Keratinocyte (primary cell): ENCODE measurements around the gene ATP5ME. TPM values are rescaled to one million over a fixed set of nuclear protein-coding genes. Genes with fewer than 3 reads are reported as not detected.

Experiments used
- DNase-seq: peaks from one replicate; pipeline ENCODE4 v3.0.0-alpha.2; 2011; ENCODE audit warnings: low read depth, missing footprints, low spot score
- FAIRE-seq: peaks from 2 replicates; lab custom pipeline; 2011; peaks lifted over from hg19 to GRCh38; lab: Jason Lieb, UNC
- H2AFZ ChIP-seq: 2 replicates; pipeline ENCODE4 v1.6.0; 2012; ENCODE audit warnings: low read length, control low read depth, inconsistent platforms; ENCODE audit not compliant: control insufficient read depth
- H3K27ac ChIP-seq: 2 replicates; pipeline ENCODE4 v1.5.1; 2011; ENCODE audit warnings: low read length; ENCODE audit not compliant: control insufficient read depth, insufficient read depth
- H3K27me3 ChIP-seq: 3 replicates; pipeline ENCODE4 v1.6.0; 2011; ENCODE audit warnings: low read length; ENCODE audit not compliant: control insufficient read depth, insufficient read depth; ENCODE audit errors: extremely low read depth
- H3K36me3 ChIP-seq, 2 experiments: 2 replicates in 1 of 2; 3 replicates in 1 of 2; pipeline ENCODE4 v1.5.1; 2011; ENCODE audit warnings: low read length in 2 of 2, mild to moderate bottlenecking in 1 of 2; ENCODE audit not compliant: control insufficient read depth in 2 of 2, insufficient read depth in 2 of 2; ENCODE audit errors: extremely low read depth in 1 of 2
- H3K4me1 ChIP-seq: 3 replicates; pipeline ENCODE4 v1.5.1; 2011; ENCODE audit warnings: low read length; ENCODE audit not compliant: control insufficient read depth, insufficient read depth; ENCODE audit errors: extremely low read depth
- H3K4me2 ChIP-seq: 3 replicates; pipeline ENCODE4 v1.6.0; 2011; ENCODE audit warnings: low read depth, low read length; ENCODE audit not compliant: control insufficient read depth, insufficient read depth; ENCODE audit errors: extremely low read depth
- H3K4me3 ChIP-seq, 3 experiments: fragments of 200-600 bp in 1 of 3; sonication (generic) in 1 of 3; 2 replicates in 2 of 3; 3 replicates in 1 of 3; pipeline ENCODE4 v1.5.1; 2011 to 2016; ENCODE audit warnings: low read length in 3 of 3, mild to moderate bottlenecking in 3 of 3, control low read depth in 2 of 3, inconsistent platforms in 1 of 3, low read depth in 1 of 3, mixed read lengths in 1 of 3, mixed run types in 1 of 3, moderate library complexity in 1 of 3; ENCODE audit not compliant: control insufficient read depth in 2 of 3, insufficient read depth in 2 of 3; ENCODE audit errors: extremely low read depth in 1 of 3
- H3K79me2 ChIP-seq: 2 replicates; pipeline ENCODE4 v1.6.0; 2012; ENCODE audit warnings: low read length; ENCODE audit not compliant: control insufficient read depth, insufficient read depth
- H3K9ac ChIP-seq: 3 replicates; pipeline ENCODE4 v1.6.0; 2011; ENCODE audit warnings: low read length; ENCODE audit not compliant: control insufficient read depth, insufficient read depth; ENCODE audit errors: extremely low read depth
- H3K9me1 ChIP-seq: 3 replicates; pipeline ENCODE4 v1.6.0; 2011; ENCODE audit warnings: low read length; ENCODE audit not compliant: control insufficient read depth, insufficient read depth; ENCODE audit errors: extremely low read depth
- H3K9me3 ChIP-seq: 2 replicates; pipeline ENCODE4 v1.5.1; 2012; ENCODE audit warnings: low read depth, low read length; ENCODE audit not compliant: control insufficient read depth
- H4K20me1 ChIP-seq: 3 replicates; pipeline ENCODE4 v1.6.0; 2011; ENCODE audit warnings: low read length; ENCODE audit not compliant: control insufficient read depth, insufficient read depth; ENCODE audit errors: extremely low read depth
- CTCF ChIP-seq, 3 experiments: IDR thresholded peaks in 1 of 3; conservative IDR thresholded peaks in 1 of 3; optimal IDR thresholded peaks in 1 of 3; 2 replicates in 2 of 3; 3 replicates in 1 of 3; pipeline versions ENCODE3 to v1.5.1; 2011; ENCODE audit warnings: low read length in 3 of 3, mild to moderate bottlenecking in 3 of 3, moderate library complexity in 2 of 3, control low read depth in 1 of 3, inconsistent platforms in 1 of 3; ENCODE audit not compliant: insufficient read depth in 2 of 3; ENCODE audit errors: extremely low read depth in 1 of 3
- EZH2 ChIP-seq: IDR thresholded peaks from one replicate; pipeline ENCODE4 v1.6.1; 2012; ENCODE audit warnings: inconsistent platforms, mild to moderate bottlenecking, low read length, moderate library complexity
- dilution Hi-C: fragments of 300-500 bp; cut with MboI; formaldehyde crosslinking; loops from one replicate; pipeline ENCODE4 v1.7.0; 2020; ENCODE audit warnings: low sequenced_read_pairs; ENCODE audit not compliant: extremely low pct_ligation_motif_present
- polyA plus RNA-seq, 5 experiments: library from polyadenylated mRNA; depleted of rRNA in 3 of 5; stranded (reverse) in 3 of 5; stranded (forward) in 1 of 5; unstranded in 1 of 5; fragments of >200 nt; gene quantifications; 1 replicate in 1 of 5; 2 replicates in 3 of 5; 3 replicates in 1 of 5; pipeline versions ENCODE4 v1.2.1 to v1.2.3, GENCODE V29; 2011 to 2012; ENCODE audit warnings: missing spikeins in 2 of 5, low read depth in 1 of 5, low replicate concordance in 1 of 5

The ATP5ME gene
- polyA plus RNA-seq, 1 donor (not counting 4 experiments of a cell fraction or from before 2014, with no cell fraction given), result 438 TPM

- H2AFZ ChIP-seq, result no peak overlapping the region
- dilution Hi-C loops, result no loop called here
- TF ChIP-seq EZH2, result no peak
- TF ChIP-seq CTCF (optimal IDR thresholded peaks at IDR 0.05 in 1 of 3, IDR thresholded peaks at IDR 0.05 in 1 of 3, conservative IDR thresholded peaks at IDR 0.05 in 1 of 3; ENCODE audit: extremely low read depth in 1 of 3, insufficient read depth in 2 of 3, low read length in 3 of 3), result no peak
- H3K4me2 ChIP-seq, result no peak overlapping the region
- H3K9ac ChIP-seq, result no peak overlapping the region
- H3K27me3 ChIP-seq, result no peaks in the 10 kb centered on the region
- H3K27ac ChIP-seq, result no peak overlapping the region
- peaks cover 4% of the 10 kb centered on the region for H4K20me1 ChIP-seq
- peaks cover 5 to 12% of the 10 kb centered on the region in 2 experiments for H3K36me3 ChIP-seq
- peaks cover 4% of the 10 kb centered on the region for H3K9me1 ChIP-seq
- H3K4me1 ChIP-seq, result peaks cover 10% of the 10 kb centered on the region
- no peak overlapping the region for H3K4me3 ChIP-seq
- no peaks in the 10 kb centered on the region for H3K9me3 ChIP-seq
- FAIRE-seq, result no peak
- H3K79me2 ChIP-seq, result peaks cover 81% of the 10 kb centered on the region
- no peak for DNase-seq
These were observed 36.8 kb upstream of the ATP5ME start for GRCh38 chr4:710916-711315.

GRCh38 chr4:710116-710515 lies 36.0 kb upstream of the ATP5ME start:
- no peak overlapping the region for H2AFZ ChIP-seq
- no peak overlapping the region for H3K27ac ChIP-seq
- H3K4me3 ChIP-seq, result no peak overlapping the region
- peaks cover 4% of the 10 kb centered on the region for H3K9me1 ChIP-seq
- no peaks in the 10 kb centered on the region for H3K9me3 ChIP-seq
- peaks cover 78% of the 10 kb centered on the region for H3K79me2 ChIP-seq
- H3K4me1 ChIP-seq, result peaks cover 12% of the 10 kb centered on the region
- DNase-seq (no peak), FAIRE-seq (no peak)
- H3K4me2 ChIP-seq, result no peak overlapping the region
- TF ChIP-seq EZH2 (no peak), CTCF (optimal IDR thresholded peaks at IDR 0.05 in 1 of 3, IDR thresholded peaks at IDR 0.05 in 1 of 3, conservative IDR thresholded peaks at IDR 0.05 in 1 of 3; ENCODE audit: extremely low read depth in 1 of 3, insufficient read depth in 2 of 3, low read length in 3 of 3) (no peak)
- no peak overlapping the region for H3K9ac ChIP-seq
- peaks cover 5 to 12% of the 10 kb centered on the region in 2 experiments for H3K36me3 ChIP-seq
- dilution Hi-C loops, result no loop called here
- H4K20me1 ChIP-seq, result peaks cover 4% of the 10 kb centered on the region
- H3K27me3 ChIP-seq, result no peaks in the 10 kb centered on the region
